Stimulated activated effector memory CD8-positive, alpha-beta T cell treated with anti-CD3 and anti-CD28 coated beads, Interleukin-12 subunit alpha, Interleukin-12 subunit beta, amount 100 ng/mL, for 72 hours (primary cell): ENCODE results near the gene ANGPT4.

Experiments
- ATAC-seq: fragments of 150-1000 bp; cut with Tn5 transposase; 2 replicates; pipeline ENCODE4 v1.10.0; 2021
- DNase-seq, 2 donors: peaks; one replicate each; pipeline ENCODE4 v3.0.0; 2021 to 2022; ENCODE audit warnings: low spot score in 2 of 2
- H3K27ac Mint-ChIP-seq: one replicate; pipeline ENCODE4 v1.8.0; 2022; ENCODE audit warnings: mild to moderate bottlenecking, mixed read lengths
- H3K36me3 Mint-ChIP-seq: one replicate; pipeline ENCODE4 v1.8.0; 2022; ENCODE audit warnings: mild to moderate bottlenecking, mixed read lengths
- H3K4me1 Mint-ChIP-seq: one replicate; pipeline ENCODE4 v1.8.0; 2022; ENCODE audit warnings: mixed read lengths
- H3K4me3 Mint-ChIP-seq: one replicate; pipeline ENCODE4 v1.8.0; 2022; ENCODE audit warnings: mild to moderate bottlenecking, mixed read lengths
- H3K9me3 Mint-ChIP-seq: one replicate; pipeline ENCODE4 v1.8.0; 2022; ENCODE audit warnings: mixed read lengths

ANGPT4 gene

GRCh38 chr20:878511-879307, 37.4 kb downstream of the ANGPT4 start:
- DNase-seq (no peak), ATAC-seq (no peak)
- no peak overlapping the region for H3K27ac Mint-ChIP-seq
- peaks cover 3% of the 10 kb centered on the region for H3K36me3 Mint-ChIP-seq
- H3K4me3 Mint-ChIP-seq: no peak overlapping the region
- H3K9me3 Mint-ChIP-seq: no peaks in the 10 kb centered on the region
- H3K4me1 Mint-ChIP-seq: peaks cover 28% of the 10 kb centered on the region

GRCh38 chr20:877814-878213, 38.3 kb downstream of the ANGPT4 start:
- H3K9me3 Mint-ChIP-seq: no peaks in the 10 kb centered on the region
- peaks cover 5% of the 10 kb centered on the region for H3K36me3 Mint-ChIP-seq
- no peak overlapping the region for H3K4me3 Mint-ChIP-seq
- DNase-seq (no peak), ATAC-seq (no peak)
- H3K27ac Mint-ChIP-seq: no peak overlapping the region
- peaks cover 32% of the 10 kb centered on the region for H3K4me1 Mint-ChIP-seq

- Mint-ChIP-seq H3K4me1 (peaks cover 11% of the 10 kb centered on the region), H3K4me3 (no peak overlapping the region), H3K9me3 (no peaks in the 10 kb centered on the region), H3K27ac (no peak overlapping the region), H3K36me3 (peaks cover 5% of the 10 kb centered on the region)
- DNase-seq: no peak
- no peak for ATAC-seq
These were observed 41.0 kb downstream of the ANGPT4 start for GRCh38 chr20:875115-875514.

GRCh38 chr20:873875-874607, 42.1 kb downstream of the ANGPT4 start:
- no peak for ATAC-seq
- Mint-ChIP-seq H3K9me3 (no peaks in the 10 kb centered on the region), H3K27ac (no peak overlapping the region), H3K4me1 (peaks cover 7% of the 10 kb centered on the region), H3K4me3 (no peak overlapping the region), H3K36me3 (peaks cover 5% of the 10 kb centered on the region)
- DNase-seq: no peak

DNA sequence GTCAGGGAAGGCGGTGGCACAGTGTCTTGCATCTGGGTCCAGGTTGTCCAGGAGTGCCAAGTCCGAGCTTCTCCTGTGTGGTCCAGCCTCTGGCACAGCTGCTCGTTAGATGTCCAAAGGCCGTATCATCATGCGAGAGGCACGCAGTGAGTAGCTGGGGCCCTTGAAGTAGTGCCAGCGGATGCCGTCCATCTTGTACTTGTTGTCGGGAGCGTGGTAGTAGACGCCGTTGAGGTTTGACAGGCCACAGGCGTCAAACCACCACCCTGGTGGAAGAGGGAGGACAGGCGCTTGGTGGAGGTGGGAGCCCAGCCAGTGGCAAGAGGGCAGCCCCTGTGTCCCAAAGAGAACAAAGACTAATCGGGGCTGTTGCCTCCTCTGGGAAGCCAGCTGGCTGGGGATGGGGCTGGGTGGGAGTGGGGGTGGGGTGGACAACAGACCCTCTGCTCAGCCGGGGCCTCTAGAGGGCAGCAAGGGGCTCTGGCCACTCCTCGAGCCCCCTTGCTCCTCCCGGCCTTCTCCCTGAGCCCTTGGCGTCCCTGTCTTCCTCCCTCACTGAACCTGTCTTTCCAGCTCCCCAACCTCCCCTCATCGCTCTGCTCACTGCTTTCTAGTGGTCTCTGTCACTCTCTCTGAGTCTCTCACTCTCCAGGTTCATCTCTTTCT, 43.1 kb downstream of the ANGPT4 start:
- peaks cover 7% of the 10 kb centered on the region for H3K4me1 Mint-ChIP-seq
- ATAC-seq: no peak
- no peak overlapping the region for H3K4me3 Mint-ChIP-seq
- H3K36me3 Mint-ChIP-seq: peaks cover 5% of the 10 kb centered on the region
- no peak overlapping the region for H3K27ac Mint-ChIP-seq
- DNase-seq: no peak
- H3K9me3 Mint-ChIP-seq: no peaks in the 10 kb centered on the region

DNA sequence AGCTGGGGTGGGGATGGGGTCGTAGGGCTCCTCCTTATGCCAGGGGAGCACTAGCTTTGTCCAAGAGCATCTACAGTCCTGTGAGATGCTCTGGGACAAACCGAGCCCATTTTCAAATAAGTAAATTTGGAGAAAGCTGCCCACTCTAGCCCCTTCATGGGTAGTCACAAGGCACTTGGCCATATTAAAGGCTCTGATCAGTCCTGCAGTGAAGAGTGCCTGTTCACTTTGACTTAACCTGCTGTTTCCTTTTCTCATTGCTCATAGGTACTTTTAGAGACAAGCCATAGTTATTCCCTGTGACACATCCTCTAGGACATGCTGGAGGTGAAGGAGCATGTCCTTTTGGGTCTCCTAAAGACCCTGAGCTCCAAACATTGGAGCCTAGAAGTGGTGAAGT, 44.2 kb downstream of the ANGPT4 start:
- ATAC-seq: no peak
- Mint-ChIP-seq H3K36me3 (peaks cover 5% of the 10 kb centered on the region), H3K4me1 (peaks cover 7% of the 10 kb centered on the region), H3K4me3 (no peak overlapping the region), H3K9me3 (no peaks in the 10 kb centered on the region), H3K27ac (no peak overlapping the region)
- no peak for DNase-seq

- H3K9me3 Mint-ChIP-seq: no peaks in the 10 kb centered on the region
- ATAC-seq (no peak), DNase-seq (no peak)
- no peak overlapping the region for H3K27ac Mint-ChIP-seq
- peaks cover 7% of the 10 kb centered on the region for H3K4me1 Mint-ChIP-seq
- peaks cover 5% of the 10 kb centered on the region for H3K36me3 Mint-ChIP-seq
- no peak overlapping the region for H3K4me3 Mint-ChIP-seq
These were observed 44.7 kb downstream of the ANGPT4 start for GRCh38 chr20:871436-871835.

DNA sequence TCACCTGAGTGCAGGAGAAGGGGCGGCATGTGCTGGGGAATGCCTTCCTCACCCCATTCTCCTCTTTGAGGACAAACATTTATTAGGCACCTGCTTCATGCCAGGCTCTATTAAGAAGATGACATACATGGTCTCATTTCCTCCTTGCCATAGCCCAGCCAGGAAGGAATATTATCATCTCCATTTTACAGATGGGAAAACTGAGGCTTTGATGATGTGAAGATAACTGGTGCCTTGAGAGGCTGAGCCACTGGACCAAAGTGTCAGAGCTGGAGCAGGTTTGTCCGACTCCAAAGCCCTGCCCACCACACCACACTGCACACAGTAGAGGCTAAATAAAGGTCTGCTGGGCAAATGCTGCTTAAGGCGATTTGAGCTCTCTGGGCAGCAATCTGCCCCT, 45.4 kb downstream of the ANGPT4 start:
- Mint-ChIP-seq H3K9me3 (no peaks in the 10 kb centered on the region), H3K36me3 (peaks cover 5% of the 10 kb centered on the region)

GRCh38 chr20:869606-870005, 46.5 kb downstream of the ANGPT4 start:
- Mint-ChIP-seq H3K9me3 (no peaks in the 10 kb centered on the region), H3K4me1 (peaks cover 7% of the 10 kb centered on the region), H3K36me3 (peaks cover 5% of the 10 kb centered on the region), H3K27ac (no peak overlapping the region), H3K4me3 (no peak overlapping the region)
- no peak for DNase-seq
- no peak for ATAC-seq

More for the DNA sequence above, 45.4 kb downstream of the ANGPT4 start:
- no peak overlapping the region for H3K27ac Mint-ChIP-seq
- no peak overlapping the region for H3K4me3 Mint-ChIP-seq
- peaks cover 7% of the 10 kb centered on the region for H3K4me1 Mint-ChIP-seq
- no peak for ATAC-seq
- no peak for DNase-seq

GRCh38 chr20:868279-868678, 47.9 kb downstream of the ANGPT4 start:
- H3K36me3 Mint-ChIP-seq: no peaks in the 10 kb centered on the region
- no peak overlapping the region for H3K27ac Mint-ChIP-seq
- no peaks in the 10 kb centered on the region for H3K9me3 Mint-ChIP-seq
- DNase-seq (no peak), ATAC-seq (no peak)
- H3K4me1 Mint-ChIP-seq: no peaks in the 10 kb centered on the region
- H3K4me3 Mint-ChIP-seq: no peak overlapping the region

GRCh38 chr20:865440-865839, 50.7 kb downstream of the ANGPT4 start:
- no peak overlapping the region for H3K4me3 Mint-ChIP-seq
- no peaks in the 10 kb centered on the region for H3K36me3 Mint-ChIP-seq
- ATAC-seq: no peak
- H3K4me1 Mint-ChIP-seq: peaks cover 1% of the 10 kb centered on the region
- no peak overlapping the region for H3K27ac Mint-ChIP-seq
- no peak for DNase-seq
- no peaks in the 10 kb centered on the region for H3K9me3 Mint-ChIP-seq

DNA sequence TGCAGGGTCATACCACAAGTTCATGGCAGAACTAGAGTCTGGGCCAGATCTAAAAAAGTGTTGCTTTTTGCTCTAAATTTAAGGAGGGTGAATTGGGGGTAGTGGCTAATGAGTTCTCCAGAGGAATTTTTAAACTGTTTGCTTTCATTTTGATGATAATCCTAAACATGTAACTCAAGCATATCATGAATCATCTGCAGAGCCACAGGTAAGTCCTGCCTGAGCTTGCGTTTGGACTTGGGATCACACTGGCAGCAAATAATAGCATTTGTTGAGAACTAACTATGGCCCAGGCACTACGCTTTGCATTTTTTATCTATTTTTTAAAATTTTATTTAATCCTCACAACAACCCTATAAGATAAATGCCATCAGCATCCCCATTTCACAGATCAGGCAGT, 55.2 kb downstream of the ANGPT4 start:
- H3K4me1 Mint-ChIP-seq: peaks cover 46% of the 10 kb centered on the region
- no peaks in the 10 kb centered on the region for H3K9me3 Mint-ChIP-seq
- no peak overlapping the region for H3K4me3 Mint-ChIP-seq
- ATAC-seq (no peak), DNase-seq (no peak)
- H3K27ac Mint-ChIP-seq: no peak overlapping the region
- H3K36me3 Mint-ChIP-seq: no peaks in the 10 kb centered on the region

- Mint-ChIP-seq H3K9me3 (no peaks in the 10 kb centered on the region), H3K4me3 (peak overlapping the region; percentile 13), H3K36me3 (no peaks in the 10 kb centered on the region), H3K4me1 (peaks cover 52% of the 10 kb centered on the region), H3K27ac (peak overlapping the region; percentile 29)
- ATAC-seq (peak; percentile 39), DNase-seq (no peak)
These were observed 56.3 kb downstream of the ANGPT4 start for GRCh38 chr20:859751-860231.

GRCh38 chr20:858011-858410, 58.1 kb downstream of the ANGPT4 start:
- DNase-seq (no peak), ATAC-seq (no peak)
- H3K4me1 Mint-ChIP-seq: peaks cover 69% of the 10 kb centered on the region
- H3K36me3 Mint-ChIP-seq: peaks cover 5% of the 10 kb centered on the region
- no peak overlapping the region for H3K4me3 Mint-ChIP-seq
- peaks cover 3% of the 10 kb centered on the region for H3K9me3 Mint-ChIP-seq
- H3K27ac Mint-ChIP-seq: no peak overlapping the region

- H3K4me3 Mint-ChIP-seq: peak overlapping the region; percentile 41
- H3K27ac Mint-ChIP-seq: peak overlapping the region; percentile 24
- ATAC-seq: peak; percentile 87
These were observed 59.8 kb downstream of the ANGPT4 start for GRCh38 chr20:856361-856775.

More at GRCh38 chr20:856361-856775, 59.8 kb downstream of the ANGPT4 start:
- peaks cover 81% of the 10 kb centered on the region for H3K4me1 Mint-ChIP-seq
- H3K9me3 Mint-ChIP-seq: peaks cover 3% of the 10 kb centered on the region
- H3K36me3 Mint-ChIP-seq: peaks cover 5% of the 10 kb centered on the region
- DNase-seq: peak; percentile 37 to 62
